ENCODE data around the gene CLIC3.

DNA sequence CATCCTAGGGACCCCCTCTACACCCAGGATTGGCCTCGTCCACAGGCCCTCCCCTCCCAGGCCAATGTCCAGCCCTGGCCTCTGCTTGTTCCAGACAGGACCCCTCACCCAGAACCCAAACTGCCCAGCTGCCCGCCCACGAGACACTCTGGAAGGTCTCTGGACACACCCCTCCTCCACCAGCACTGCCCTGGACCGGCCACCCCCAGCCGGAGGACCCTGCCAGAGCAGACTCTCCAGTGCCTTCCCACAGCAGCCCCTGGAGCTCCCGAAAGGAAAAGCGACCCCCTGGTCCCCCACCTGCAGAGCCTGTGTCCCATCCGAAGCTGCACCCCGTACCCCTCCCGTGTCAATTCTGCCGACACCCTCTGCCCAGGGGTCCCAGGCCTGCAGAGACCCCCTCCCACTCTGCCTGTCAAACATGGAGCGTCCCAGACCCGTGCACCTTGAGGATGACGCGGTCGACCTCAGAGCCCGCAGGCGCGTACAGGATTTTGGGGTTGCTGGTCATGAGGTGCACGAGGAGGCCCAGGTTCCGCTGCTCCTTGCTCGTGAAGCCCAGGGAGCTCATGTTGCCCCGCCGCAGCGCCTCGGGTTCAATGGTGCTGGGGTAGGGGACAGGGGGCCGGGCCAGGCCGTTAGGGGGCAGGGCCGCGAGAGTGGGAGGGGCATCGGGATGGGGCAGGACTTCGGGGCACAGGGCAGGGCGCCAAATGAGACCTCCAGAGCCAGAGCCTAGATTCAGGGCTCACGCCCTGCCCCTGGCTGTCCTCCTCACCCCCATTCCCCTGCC, 23.7 kb upstream of the CLIC3 start:
- no peak for TF ChIP-seq POLR2A (IDR thresholded peaks at IDR 0.05)
- TF ChIP-seq, protein P1, sequence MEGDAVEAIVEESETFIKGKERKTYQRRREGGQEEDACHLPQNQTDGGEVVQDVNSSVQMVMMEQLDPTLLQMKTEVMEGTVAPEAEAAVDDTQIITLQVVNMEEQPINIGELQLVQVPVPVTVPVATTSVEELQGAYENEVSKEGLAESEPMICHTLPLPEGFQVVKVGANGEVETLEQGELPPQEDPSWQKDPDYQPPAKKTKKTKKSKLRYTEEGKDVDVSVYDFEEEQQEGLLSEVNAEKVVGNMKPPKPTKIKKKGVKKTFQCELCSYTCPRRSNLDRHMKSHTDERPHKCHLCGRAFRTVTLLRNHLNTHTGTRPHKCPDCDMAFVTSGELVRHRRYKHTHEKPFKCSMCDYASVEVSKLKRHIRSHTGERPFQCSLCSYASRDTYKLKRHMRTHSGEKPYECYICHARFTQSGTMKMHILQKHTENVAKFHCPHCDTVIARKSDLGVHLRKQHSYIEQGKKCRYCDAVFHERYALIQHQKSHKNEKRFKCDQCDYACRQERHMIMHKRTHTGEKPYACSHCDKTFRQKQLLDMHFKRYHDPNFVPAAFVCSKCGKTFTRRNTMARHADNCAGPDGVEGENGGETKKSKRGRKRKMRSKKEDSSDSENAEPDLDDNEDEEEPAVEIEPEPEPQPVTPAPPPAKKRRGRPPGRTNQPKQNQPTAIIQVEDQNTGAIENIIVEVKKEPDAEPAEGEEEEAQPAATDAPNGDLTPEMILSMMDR (IDR thresholded peaks at IDR 0.05), result no peak
